HG03469 (cell line): ENCODE measurements around the gene PCNX2.
"Not testable (repeated sequence)": the region's sequence is repeated elsewhere in the genome, so short reads cannot be mapped to it uniquely, and the experiment has no call there.

Source experiments
- ATAC-seq: cut with Tn5 transposase; IDR thresholded peaks from one replicate; pipeline ENCODE4 v1.9.1; 2021; ENCODE audit warnings: mild to moderate bottlenecking, moderate library complexity, moderate number of reproducible peaks; ENCODE audit not compliant: unreplicated experiment

The PCNX2 gene

DNA sequence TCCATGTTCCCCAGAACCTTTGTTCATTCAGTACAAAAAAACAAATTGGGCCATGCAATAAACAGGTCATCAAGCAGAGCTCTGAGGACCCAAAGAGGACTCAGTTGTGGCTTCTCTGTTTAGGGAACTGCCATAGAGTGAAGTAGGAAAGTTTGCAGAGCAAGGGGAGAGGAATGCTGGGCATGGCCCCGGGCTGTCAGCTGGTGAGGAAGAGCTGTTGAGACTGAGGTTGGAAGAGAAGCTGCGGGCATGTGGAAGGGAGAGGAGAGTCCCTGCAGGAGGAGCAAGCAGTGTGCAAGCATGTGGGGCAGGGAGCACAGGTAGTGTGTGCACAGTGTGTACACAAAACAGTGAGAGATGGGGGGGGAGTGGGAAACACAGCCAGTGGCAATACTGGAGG lies 273.3 kb downstream of the PCNX2 start:
- no peak for ATAC-seq

DNA sequence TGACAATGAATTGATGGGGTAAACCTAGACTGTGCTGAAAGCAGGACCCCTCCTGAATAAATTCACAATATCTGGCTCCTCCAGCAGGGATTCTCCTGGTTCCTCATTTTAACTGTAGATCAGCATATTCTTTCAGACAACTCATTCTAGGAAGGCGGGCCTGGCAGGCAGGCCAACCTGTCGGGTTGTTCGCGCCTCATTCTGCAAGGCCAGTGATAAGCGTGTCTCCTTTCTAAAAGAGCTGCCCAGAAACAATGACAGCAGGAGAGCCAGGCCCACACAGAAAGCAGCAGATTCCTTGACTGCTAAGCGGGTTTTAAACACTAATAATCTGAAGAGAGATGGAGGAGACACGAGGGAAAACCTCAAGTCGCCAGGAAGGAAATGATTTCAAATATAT lies 275.1 kb downstream of the PCNX2 start:
- ATAC-seq: no peak

DNA sequence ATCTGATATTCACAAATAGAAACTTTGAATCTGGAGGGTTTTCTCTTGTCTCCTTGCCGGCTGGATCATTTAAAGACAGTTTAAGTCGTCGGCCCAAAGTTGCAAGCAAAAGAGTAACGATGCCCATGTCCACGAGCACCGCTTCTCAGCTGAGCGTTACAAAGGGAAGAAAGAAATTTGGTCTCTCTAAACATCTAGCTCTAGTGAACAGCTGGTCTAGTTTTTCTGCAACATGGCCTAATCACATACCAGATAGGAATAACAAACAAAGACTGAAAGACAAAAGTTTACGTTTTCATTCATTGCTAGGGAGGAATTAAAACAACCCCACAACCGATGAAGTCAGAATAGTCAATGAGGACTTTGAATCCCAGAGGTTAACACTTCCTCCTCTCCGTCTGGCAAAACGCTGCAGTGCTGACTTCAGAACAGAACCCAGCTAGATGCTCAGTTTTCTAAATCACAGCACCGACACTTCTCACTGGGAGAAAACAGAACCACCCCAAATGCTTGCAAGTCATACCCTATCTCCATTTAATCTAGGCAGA lies 275.7 kb downstream of the PCNX2 start:
- ATAC-seq: no peak

DNA sequence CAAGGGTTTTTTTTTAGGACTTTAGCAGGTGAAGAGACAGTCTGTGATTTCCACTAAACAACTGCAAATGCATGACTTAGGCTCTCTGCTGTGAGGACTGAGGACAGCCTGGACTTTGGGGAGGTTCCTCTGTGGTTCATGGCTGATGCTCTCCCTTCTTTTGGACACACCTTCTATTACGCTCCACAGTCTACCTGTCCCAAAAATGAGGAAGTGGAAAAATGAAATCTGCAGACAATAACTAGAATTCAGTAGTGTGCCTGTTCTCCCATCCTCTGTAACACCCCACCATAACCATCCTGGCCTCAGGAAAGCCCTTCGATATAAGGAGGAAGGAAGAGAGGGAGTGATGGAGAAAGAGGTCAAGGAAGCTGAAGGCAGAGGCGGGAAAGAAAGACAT lies 276.4 kb downstream of the PCNX2 start:
- no peak for ATAC-seq

- no peak for ATAC-seq
These were observed 278.7 kb downstream of the PCNX2 start for GRCh38 chr1:233016798-233017197.

GRCh38 chr1:233015965-233016364 lies 279.6 kb downstream of the PCNX2 start:
- no peak for ATAC-seq

DNA sequence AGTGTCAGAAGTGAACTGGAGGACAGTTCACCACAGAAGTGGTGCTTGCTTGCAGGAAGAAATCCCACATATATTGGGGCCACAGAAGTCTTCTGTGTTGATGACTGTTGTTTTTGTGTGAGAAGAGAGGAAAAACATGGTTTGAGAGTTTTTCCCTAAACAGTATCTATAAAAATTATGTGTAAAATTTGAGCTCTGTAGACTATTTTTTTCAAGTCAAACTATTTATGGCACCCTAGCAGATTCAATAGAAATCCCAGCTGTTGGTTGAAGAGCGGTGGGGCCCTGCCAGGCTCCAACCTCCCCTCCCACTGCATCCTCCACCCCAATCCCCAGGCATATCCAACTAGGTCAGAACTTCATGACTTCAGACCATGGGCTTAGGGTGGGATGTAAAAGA lies 283.5 kb downstream of the PCNX2 start:
- ATAC-seq: no peak

GRCh38 chr1:233010146-233010545 lies 285.4 kb downstream of the PCNX2 start:
- ATAC-seq: no peak

DNA sequence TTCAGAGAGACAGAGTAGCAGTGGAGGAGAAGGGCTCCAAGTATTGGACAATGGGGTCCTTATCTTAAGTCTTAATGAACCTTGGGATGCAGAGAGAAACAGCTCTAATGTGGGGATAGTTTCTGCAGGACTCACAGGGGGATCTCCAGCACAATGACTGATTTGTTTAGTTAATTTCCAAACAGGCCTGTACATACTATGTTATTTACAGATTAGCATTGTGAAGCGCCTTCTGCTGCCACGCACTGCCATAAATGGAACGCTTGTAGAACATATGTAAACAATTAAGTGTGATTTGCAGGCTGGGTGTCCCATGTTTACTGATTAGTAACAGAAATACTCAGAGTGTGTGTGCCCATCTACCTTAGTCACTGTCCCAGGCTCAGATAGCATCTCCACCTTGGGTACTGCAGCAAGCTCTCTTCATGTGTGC lies 289.0 kb downstream of the PCNX2 start:
- ATAC-seq: no peak

DNA sequence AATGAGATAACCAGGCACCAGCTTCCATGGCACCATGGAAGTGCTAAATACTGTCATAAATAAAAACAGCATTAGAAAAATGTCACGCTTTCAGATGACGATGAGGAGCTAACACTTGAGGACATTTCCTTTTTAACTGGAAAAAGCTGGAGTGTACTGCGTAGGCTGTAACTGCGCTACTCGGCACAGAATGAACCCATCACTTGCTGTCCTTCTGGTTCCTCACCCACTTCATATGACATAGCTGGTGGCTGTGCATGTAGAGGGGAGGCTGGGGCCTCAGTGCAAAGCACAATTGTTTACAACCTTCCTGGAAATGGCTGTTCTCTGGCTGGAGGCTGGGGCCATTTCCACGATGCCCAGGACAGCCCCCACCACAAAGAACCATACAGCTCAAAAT lies 289.4 kb downstream of the PCNX2 start:
- no peak for ATAC-seq

- ATAC-seq: no peak
These were observed 289.8 kb downstream of the PCNX2 start for GRCh38 chr1:233005703-233006102.

DNA sequence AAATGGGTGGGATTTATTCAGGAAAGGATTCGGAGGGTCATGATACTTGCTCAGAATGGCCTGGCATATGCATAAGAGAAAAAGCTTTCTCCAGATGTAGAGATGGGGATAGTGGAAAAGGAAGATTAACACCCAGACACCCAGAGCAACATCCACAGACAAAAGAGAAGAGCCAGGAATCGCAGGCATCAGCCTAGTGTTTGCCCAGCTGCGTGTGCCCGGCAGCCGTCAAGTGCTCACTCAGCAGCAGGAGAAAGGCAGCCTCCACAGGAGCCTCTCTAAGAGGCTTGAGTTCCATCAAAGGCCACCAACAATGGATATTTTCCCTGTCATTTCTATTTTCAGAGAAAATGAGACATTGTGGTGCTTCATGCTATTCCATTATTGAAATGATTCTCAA lies 290.4 kb downstream of the PCNX2 start:
- no peak for ATAC-seq

DNA sequence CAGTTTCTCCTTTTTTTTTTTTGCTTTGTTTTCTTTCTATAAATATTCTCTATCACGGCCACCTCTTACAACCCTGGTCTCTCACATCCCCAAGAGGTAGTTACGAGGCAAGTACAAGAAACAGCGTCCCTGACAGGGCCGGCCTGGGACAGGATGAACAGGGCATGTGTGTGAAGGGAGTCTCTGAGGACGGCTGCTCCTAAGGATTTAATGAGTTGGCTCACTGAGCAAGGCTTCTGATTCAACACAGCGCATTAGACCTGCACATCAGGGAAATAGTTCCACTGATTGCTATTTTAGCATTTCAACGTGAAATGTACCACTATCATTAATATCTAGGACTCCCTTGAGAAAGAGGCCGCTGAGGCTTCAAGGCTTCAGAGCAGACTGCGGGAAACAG lies 291.1 kb downstream of the PCNX2 start:
- ATAC-seq: no peak

GRCh38 chr1:233003638-233004037 lies 291.9 kb downstream of the PCNX2 start:
- not testable (repeated sequence) for ATAC-seq

GRCh38 chr1:232999956-233000625 lies 295.4 kb downstream of the PCNX2 start:
- no peak for ATAC-seq

GRCh38 chr1:232998646-232999045 lies 296.9 kb downstream of the PCNX2 start:
- ATAC-seq: no peak

DNA sequence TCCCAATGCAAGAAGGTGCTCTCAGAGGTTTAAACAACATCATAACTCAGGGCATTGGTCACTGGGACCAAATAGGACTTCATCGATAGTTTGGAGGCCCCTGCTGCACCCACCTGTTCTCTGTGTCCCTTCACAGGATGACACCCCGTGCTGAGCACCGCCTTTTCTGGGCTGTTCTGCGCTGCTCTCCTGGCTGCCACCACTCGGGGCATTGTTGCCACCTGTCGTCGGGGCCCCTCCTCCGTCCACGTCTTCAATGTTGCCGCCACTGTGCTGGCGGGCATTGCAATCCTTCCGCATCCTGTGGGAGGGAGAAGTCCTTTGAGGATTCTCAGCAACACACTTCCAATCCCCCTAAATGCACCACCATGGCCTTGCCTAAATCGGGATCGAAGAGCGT lies 297.4 kb downstream of the PCNX2 start:
- ATAC-seq: no peak

DNA sequence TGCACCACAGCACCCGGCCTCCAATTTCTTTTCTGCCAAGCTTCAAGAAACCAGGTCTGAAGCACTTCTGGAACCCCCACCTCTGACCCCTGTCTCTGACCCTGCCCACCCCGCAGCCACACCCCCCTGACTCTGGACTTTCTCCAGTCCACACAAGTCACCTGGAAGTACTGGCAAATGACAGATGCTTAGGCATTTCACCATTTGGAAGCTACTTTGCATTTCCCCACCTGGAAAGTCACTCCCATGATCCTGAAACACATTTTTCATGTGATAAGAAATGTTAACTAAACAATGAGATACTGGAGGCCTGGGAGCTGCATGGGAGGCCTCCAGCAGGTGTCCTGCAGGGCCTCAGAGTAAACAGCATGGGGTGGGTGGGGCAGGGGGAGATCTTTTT lies 299.4 kb downstream of the PCNX2 start:
- no peak for ATAC-seq

DNA sequence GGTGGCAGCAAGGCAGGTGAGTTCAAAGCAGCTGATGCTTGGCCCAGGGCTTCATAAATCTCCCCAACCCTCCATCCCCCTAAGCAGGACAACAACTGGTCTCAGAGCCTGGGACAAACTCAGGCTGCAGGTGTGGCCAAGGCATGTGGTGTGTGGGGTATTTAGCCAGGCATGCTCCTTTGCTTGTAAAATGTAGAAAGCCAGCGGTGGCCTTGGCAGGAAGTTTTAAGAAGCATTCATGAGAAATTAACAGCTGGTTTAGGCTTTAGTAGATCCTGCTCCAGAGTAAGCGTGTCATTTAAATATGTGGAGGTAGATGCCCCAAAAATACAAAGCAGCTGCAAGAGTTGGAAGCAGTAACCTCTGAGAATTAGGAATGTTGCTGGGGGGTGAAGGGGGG lies 300.3 kb downstream of the PCNX2 start:
- no peak for ATAC-seq

GRCh38 chr1:232993555-232993954 lies 302.0 kb downstream of the PCNX2 start:
- no peak for ATAC-seq

DNA sequence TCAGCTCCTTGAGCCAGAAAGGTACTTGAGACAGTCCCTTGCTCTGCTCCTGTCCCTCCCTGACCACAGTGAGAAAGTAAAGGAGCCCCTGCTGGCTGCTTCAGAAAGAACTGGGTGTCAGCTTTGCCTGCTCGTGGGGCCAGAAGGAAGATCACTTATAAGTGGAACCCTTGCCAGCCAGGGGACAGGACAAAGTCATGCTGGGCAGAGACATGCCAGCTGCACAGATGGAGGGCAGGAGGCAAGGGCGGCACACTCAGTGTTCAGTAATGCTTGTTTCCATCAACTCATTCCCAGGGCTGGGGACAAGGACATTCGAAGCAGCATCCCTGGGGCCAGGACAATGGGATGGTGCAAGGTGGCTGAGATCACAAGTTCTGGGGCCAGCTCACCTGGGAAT lies 303.3 kb downstream of the PCNX2 start:
- ATAC-seq: no peak

- no peak for ATAC-seq
These were observed 304.3 kb downstream of the PCNX2 start for GRCh38 chr1:232991238-232991637.
